Fibroblast of peridontal ligament (primary cell): Measurements from ENCODE around the gene COMTD1.

Source experiments
- DNase-seq: peaks from one replicate; pipeline ENCODE4 v3.0.0-alpha.2; 2010; ENCODE audit errors: extremely low read depth

COMTD1 gene

DNA sequence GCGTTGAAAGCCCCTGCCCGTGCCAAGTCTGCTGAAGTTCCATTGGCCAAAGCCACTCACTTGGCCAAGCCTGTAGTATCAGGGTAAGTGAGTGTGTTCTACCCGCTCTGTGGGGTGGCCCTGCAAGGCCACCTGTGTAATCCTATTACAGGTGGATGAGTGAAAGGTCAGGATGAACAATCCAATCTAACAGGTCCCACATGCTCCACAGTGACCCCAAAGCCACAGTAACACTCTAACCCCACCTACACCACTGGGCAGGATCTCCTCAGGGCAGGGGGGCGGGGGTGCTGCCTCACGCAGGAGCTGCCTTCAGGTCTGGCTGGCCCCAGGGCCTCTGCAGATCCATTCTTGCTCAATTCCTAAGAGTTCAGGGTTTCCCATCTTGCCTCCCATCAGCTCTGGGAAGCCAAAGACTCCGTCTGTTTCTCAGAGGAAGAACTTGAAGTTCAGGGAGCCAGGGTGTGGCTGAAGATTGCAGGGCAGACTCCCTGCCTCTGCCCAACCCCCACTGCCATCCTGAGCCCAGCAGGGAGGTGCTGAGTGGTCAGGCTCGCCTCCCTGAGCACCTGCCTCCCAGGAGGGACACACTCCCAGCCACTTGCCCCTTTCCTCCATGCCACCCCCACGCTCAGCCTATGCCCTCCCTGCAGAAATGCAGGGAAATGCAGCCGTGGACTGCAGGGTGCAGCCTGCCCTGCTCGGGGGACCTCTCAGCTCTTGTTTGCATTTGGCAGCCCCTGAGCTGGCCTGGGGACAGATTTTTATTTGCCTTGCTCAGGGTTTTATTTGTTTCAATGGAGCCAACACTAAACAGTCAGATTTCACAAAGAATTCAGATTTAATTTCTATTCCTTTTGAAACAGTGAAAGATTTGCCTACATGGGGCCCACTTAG, 9.8 kb upstream of the COMTD1 start:
- DNase-seq, result no peak

DNA sequence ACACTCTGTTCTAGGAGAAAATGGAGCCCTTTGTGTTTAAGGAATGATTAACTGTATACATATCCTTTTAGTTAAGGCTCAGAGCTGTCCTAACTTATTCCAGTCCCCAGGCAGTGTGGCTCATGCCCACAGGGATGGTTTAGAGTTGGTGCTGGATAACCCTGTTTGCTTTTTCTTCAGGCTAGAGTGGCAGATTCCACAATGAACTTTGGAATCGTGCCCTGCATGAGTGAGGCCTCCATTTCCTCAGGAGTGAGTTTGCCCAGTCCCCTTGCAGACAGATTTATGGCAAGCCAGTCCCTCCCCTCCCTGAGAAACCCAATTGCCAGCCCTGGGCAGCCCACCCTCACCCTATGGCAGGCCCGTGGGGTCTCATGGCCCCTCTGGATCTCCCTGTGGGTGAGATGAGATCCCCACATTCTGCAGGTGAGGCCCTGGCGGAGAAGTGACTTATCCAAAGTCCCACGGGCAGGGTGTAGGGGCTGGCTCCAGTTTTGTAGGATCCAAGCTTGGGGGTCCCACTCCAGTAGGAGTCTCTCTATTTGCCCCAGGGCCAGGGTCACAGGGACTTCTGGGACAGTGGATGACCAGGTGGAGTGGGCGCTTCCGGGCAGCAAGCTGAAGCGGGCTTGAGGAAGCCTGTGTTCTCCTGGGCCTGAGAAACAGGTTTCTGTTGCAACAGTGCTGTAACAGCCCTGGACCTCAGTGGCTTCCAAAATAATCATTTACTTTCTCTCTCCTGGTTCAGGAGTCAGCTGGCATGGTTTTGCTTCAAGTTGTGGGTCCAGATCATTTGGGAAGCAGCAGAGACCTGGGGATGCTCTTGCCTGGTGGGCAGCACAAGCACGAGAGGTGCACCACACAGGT, 9.0 kb upstream of the COMTD1 start:
- no peak for DNase-seq

DNA sequence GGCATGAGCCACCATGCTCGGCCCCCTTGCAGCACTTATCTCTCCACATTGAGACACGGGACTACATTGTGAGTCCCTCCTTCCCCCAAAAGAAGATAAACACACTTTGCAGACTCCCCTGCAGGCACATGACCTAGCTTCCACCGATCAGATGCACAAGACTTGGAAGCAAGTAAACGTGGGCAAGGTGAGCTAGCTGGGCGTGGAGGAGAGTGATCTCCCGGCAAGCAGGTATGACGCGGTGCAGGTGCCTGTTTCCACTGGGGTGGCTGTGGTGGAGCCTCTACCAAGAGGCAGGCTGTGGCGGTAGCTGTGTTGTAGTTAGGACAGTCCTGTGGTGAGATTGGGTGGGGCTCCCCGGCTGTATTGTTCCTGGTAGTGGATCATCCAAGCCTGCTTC, 7.7 kb upstream of the COMTD1 start:
- DNase-seq, result no peak

DNA sequence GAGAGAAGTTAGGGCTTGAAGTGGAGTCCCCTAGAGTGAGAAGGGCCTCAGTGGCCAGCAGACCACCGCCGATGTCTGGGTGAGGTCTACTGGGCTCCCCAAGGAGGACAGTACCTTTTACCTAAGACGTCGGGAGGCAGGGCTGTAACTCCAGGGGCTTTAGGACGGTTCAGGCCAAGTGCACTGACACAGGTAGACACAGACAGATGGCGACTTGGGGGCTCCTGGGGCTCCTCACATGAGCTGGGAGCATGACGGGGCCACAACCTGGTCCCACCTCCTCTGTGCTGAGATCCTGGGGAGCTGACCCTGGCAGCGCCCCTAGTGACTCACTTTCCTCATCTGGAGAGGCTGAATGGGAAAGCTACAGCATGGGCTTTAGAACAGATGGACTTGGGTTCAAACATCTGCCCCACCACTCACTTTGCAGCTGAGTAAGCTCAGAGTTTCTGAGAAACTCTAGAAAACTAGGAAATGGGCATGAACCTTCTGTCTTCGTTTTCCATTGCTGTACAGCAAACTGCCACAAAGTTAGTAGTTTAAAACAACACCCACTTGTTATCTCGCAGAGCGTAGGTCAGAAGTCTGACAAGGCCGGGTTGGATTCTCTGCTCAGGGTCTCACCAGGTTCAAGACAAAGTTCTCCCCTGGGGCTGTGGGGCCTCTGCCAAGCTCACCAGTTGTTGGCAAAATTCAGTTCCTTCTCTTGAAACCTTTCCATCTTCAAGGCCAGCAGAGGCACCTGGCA, 4.7 kb upstream of the COMTD1 start:
- DNase-seq, result no peak

DNA sequence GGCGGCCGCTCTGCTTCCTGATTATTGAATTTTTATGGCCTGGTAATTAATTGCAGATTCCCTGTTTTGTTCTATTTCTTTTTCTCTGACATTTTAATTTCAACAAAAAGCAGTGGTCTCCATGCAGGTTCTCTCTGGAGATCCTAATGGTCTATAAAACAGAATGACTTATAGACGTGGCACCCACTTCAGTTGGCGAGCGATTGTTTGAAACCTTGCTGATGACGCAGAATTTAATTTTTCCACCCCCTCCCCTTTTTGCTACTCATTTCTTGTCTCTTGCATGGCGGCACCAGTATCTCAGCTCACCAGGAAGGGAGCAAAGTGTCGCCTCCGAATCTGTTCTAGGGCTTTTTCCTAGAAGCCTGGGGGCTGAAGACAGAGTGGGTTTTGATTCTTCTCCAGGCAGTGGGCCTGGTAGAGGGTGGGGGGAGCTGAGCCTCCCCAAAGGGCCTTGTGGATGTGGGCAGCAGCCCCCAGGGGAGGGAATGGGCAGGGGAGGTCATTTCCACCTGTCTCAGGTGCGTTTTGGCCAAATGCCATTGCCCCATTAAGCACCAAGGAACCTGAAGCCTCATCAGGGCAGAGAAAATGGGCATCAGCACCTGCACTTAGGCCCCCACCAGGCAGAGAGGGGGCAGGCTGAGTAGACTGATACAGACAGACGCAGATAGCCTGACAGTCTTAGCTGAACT, 3.5 kb upstream of the COMTD1 start:
- no peak for DNase-seq

DNA sequence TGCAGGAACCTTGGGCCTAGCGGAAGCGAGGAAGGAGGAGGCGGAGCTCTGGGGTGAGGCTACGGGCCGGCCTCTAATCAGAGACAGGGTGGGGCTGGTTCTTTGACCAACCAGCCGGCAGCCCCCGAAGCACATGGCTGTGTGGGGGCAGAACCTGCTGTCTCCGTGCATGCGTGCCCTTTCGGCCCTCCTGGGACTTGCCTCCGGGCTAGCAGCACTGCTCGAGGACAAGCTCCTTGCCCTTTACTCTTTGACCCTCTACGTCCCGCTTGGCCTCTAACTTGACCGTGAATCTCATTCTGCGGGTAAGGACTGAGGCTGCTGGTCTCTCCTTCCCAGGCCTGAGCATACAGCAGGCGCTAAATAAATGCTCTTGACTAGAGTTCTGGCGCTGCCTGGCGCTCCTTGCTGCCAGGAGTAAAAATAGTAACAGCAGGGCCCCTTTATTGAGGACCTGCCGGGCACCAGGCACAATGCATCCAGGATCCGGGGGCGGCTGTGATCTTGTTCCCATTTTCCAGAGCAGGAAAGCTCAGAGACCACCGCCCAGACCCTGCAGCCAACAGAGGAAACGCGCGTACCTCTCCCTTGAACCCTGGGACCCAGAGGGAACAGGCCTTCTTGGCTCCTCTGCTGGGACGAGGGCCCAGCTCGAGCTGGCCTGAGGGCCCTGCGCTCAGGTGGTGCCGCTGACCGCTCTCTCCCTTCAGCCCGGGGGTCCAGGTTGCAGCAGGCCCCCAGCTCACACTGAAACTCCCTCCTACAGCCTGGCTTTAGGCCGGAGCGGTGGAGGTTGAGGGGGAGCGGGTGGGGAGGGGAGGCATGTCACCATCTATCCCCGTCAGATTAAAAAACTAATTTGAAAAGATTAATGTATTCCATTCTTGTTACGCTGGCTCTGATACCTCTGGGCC, 2.7 kb upstream of the COMTD1 start:
- no peak for DNase-seq

DNA sequence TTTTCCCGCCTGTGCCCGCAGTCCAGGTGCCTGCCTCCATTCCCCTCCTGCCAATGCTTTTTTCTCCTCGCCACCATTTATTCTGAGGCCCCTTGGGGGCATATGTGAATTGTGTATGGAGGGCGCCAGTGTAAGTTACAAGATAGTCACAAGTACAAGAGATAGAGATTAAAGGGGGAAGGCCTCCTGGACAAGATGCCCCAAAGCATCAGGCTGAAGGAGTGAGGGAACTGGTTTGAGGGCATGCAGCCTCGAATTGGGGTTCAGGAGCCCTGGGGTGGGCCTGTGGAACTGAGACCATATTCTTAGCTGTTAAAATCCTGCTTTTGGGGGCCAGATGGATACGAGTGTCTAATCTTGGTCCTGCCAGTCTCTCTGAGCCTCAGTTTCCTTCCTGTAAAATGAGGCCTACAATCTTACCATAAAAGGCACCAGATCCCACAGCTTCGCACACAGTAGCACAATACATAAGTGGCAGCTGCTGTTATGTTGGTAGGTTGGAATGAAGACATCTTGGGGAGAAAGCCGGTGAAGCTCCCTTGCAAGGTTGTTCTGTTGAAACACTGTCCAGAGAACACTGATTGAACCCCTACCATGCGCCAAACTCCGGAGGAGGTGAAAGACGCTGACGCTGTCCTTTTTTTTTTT, 545 bp upstream of the COMTD1 start:
- DNase-seq, result no peak

GRCh38 chr10:75234683-75235374, 928 bp downstream of the COMTD1 start:
- no peak for DNase-seq

DNA sequence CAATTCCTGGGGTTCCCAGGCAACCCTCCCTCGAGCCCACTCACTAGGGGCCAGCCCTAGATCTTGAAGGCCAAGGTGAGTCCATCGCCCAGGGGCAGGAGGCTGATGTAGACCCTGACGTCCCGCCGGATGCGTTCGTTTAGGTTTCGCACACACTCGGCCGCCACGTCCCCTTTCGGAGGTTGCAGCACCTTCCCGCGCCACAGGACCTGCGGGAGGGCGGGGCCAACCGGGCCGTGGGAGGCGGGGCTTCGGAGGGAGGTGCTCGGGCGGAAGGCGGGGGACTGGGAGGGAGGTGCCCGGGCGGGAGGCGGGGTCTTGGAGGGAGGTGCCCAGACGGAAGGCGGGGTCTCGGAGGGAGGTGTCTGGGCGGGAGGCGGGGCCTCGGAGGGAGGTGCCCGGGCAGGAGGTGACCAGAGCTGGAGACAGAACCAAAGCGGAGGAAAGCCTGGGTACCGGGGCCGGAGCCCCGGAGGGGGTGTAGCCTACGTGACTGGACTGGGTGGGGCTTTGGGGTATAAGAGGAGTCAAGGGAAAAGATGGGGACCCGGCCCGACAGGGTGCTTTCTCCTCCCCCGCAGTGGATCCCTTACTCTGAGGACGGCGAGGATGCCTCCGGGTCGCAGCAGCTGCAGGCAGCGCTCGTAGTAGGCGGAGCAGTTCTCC, 1.6 kb downstream of the COMTD1 start:
- DNase-seq, result peak; percentile 64

GRCh38 chr10:75233444-75234016, 2.2 kb downstream of the COMTD1 start:
- no peak for DNase-seq

GRCh38 chr10:75231672-75232581, 3.8 kb downstream of the COMTD1 start:
- no peak for DNase-seq

- DNase-seq, result peak; percentile 87
Measured at GRCh38 chr10:75230600-75231038, 5.1 kb downstream of the COMTD1 start.

GRCh38 chr10:75229971-75230370, 5.8 kb downstream of the COMTD1 start:
- DNase-seq, result peak; percentile 49

DNA sequence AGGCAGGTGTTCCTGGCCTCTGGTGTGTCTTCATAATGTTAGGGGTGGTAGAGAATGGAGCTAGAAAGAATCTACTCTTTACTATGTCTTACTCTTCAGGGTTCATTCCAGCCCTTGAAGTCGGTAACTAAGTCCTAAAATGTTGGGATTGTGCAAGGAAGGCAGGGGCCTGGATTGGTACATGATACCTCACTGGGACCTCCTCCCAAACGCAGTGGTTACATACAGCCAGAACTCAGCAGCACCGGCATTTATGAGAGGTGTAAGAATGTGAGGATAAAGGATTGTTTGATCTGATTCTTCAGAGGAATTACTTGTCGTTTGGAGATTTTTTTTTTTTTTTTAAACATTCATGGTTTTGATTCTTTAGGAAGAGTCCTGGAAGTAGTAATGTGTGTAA, 6.9 kb downstream of the COMTD1 start:
- DNase-seq, result no peak

GRCh38 chr10:75228278-75228677, 7.5 kb downstream of the COMTD1 start:
- no peak for DNase-seq

DNA sequence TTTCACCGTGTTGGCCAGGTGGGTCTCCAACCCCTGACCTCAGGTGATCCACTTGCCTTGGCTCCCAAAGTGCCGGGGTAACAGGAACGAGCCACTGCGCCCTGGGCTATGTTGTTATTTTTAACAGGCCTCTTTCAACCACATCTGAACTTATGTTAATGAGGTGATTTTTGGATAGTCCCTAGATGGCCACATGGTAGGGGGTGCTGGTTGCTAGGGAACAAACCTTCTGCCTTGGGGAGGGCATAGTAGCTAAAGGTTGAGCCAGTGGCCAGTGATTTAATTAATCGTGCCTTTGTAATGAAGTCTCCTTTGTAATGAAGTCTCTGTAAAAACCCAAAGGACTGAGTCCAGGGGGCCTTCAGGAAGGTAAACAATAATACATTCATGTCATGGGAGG, 9.1 kb downstream of the COMTD1 start:
- no peak for DNase-seq

DNA sequence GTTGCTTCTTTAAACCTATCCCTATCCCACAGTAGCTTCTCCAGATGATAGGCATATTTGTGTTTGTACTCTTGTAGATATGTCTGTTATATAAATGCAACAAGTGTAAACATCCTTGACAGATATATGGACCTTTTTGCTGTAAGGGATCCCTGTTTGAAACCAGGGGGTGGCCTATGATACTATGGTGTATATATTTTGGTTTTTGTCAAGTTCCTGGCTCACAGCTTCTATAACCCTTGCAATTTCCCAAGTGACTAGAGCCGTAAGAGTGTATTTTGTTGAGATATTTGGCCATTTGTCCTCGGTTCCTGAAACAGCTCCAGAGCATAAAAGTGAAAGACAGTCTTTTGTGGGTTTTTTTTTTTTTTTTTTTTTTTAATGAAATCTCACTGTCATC, 9.7 kb downstream of the COMTD1 start:
- DNase-seq, result no peak
